GM21515 (cell line): ENCODE results near the gene PATE2.

Experiments
- ATAC-seq: cut with Tn5 transposase; IDR thresholded peaks from one replicate; pipeline ENCODE4 v1.9.1; 2021; ENCODE audit not compliant: unreplicated experiment

The PATE2 gene

DNA sequence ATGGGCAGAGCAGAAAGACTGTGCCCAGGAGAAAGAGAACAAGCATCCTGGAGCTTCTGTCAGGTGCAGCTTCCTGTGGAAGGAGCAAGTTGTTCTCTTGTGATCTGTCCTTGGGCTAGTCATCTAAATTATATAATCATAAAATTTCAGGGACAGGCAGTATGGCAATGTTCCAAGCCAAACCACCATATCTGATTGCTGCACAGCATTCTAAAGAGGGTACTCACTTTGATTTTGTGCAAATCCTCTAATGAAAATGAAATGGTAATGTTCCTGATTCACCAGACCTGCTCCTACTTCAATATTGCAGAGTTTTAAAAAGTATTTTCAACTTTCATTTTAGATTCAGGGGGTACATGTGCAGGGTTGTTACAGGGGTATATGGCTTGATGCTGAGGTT lies at the start of gene PATE2:
TSS of gene PATE2 (minus strand) at position 101 of the 400 bp plus-strand sequence. CDS start at position 46, 55 bp downstream.
- ATAC-seq: no peak

DNA sequence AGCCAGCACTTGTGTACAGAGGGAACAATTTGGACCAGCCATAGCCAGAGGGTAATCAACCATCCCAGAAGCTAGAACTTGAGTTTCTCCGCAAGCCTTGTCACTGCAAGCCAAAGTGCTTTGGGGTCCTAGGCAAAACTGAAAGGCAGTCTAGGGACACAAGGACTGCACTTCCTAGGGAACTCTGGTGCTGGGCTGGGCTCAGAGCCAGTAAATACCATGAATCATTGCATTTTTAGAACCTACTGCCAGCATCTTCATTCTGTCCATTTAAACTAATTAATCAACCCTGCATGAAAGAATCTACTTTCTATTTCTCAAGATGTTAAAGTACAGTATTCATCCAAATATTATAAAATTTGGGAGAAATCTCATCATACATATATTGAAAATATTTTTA lies 29.3 kb upstream of the PATE2 start:
- ATAC-seq: no peak

DNA sequence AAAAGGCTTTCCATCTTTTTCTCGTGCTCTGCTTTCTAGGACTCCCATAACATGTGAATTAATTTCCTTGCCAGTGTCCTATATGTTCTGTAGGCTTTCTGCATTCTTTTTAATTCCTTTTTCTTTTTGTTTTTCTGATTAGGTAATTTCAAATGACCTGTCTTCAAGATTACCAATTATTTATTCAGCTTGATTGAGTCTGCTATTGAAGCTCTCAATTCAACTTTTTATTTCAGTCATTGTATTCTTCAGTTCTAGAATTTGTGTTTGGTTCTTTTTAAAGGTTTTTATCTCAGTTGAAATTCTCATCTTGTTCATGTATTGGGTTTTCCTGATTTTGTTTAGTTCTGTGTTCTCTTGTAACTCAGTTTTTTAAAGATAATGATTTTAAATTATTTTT lies 23.8 kb upstream of the PATE2 start:
- no peak for ATAC-seq

DNA sequence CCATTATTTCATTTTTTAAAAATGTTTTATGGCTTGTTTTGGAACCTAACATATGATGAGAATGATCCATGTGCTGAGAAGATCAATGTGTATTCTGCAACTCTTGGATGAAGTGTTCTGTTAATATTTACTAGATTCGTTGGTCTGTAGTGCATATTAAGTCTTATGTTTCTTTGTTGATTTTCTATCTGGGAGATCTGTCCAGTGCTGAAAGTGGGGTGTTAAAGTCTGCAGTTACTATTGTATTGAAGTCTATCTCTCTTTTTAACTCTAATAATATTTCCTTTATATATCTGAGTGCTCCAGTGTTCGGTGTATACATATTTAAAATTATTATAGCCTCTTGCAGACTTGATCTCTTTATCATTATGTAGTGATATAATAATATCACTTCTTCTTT lies 21.2 kb upstream of the PATE2 start:
- no peak for ATAC-seq

DNA sequence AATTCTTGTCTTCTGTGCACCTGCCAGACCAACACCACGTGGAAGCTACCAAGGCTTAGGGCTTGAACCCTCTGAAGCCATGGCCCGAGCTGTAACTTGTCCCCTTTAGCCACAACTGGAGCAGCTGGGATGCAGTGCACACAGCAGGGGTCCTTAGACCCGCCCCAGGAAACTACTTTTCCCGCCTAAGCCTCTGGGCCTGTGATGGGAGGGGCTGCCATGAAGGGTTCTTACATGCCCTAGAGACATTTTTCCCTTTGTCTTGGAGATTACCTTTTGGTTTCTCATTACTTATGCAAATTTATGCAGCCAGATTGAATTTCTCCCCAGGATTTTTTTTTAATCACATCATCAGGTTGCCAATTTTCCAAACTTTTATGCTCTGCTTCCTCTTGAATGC lies 19.0 kb upstream of the PATE2 start:
- ATAC-seq: no peak

DNA sequence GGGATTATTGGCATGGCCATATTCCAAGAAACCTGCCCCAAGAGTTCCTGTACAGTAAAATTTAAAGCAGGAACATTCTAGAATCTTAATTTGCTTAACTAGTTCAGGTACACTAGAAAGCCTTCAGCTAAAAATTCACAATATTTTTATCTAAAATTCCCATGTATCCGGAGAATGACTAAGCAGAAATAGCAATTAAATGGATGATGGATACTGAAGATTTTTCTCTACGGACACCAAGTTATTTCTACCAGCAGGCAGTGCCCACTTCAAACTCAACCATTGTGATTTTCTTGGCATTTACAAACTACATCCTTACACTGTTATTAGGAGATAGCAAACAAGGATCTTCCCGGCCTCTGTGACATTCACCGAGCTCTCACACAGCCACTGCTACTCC lies 12.2 kb upstream of the PATE2 start:
- no peak for ATAC-seq

DNA sequence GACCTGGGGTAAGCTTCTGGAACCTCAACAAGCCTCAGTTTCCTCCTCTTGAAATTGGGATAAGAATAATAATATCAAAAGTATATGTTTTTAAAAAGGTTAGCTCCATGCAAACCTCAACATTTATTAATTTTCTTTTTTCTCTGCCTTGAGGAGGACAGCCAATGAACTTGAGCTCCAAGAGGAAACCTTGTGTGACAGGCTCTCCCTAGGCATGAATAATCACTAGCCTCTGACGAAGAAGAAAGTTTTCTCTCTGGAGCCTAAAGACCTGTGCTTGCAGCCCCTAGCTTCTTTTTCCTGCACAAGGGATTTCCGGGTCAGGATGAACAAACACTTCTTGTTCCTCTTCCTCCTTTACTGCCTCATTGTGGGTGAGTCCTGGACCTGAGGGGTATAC lies 9.2 kb upstream of the PATE2 start, which contains the start of gene PATE3:
TSS of gene PATE3 (plus strand) at position 301 of the 400 bp plus-strand sequence. CDS start at position 326, 25 bp downstream.
- no peak for ATAC-seq

DNA sequence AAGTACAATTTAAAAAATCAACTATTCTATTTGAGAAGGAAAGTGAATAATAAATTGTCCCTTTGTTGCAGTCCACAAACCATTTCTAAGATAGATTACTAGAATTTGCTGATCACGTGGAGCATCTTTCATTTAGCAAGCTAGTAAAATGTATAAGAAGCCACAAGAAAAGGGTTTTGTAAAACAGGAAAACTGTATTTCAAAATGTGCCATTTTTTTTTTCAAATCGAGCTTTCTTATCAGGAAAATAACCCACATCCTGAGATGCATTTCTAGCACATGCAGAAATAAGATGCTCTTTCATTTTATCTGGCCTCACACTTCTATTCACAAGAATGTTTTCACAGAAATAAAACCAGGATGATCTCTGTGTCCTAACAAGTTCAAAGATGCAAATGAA lies 6.0 kb upstream of the PATE2 start:
- ATAC-seq: no peak

DNA sequence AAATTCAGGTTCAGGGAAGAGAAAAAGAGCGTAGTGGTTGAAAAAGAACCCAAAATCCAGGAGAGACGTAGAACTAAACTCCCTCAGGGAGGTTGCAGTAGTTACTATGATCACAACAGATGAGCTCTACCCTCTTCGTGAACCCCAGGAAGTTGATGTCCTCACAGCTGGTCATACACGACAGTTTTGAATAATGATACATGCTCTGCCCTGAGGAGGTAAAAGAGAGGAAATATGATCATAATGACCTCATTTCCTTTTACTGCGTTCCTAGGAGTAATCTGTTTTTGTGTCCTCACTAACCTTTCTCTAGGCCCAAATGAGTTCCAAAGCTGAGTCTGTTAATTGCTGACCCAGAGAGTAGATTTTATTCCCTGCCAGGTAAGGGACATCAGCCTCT lies 1.3 kb downstream of the PATE2 start:
- no peak for ATAC-seq

DNA sequence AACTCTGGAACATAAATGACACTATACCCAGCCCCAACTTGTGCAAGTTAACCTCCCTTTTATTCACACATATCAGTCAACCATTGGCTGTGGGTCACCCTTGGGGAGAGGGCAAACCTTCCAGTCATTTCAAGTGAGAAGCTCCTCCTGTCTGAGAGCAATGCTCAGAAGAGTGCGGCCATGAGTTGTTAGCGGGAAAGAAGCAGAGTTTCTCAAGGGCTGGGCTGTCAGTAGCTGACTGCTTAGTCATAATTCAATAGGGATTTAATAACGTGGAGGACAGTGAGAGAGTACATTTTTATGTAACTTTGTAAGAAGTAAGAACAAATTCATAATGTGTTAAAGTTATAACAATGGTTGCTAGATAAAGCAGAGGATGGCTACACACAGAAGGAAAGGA lies 5.1 kb downstream of the PATE2 start:
- no peak for ATAC-seq

DNA sequence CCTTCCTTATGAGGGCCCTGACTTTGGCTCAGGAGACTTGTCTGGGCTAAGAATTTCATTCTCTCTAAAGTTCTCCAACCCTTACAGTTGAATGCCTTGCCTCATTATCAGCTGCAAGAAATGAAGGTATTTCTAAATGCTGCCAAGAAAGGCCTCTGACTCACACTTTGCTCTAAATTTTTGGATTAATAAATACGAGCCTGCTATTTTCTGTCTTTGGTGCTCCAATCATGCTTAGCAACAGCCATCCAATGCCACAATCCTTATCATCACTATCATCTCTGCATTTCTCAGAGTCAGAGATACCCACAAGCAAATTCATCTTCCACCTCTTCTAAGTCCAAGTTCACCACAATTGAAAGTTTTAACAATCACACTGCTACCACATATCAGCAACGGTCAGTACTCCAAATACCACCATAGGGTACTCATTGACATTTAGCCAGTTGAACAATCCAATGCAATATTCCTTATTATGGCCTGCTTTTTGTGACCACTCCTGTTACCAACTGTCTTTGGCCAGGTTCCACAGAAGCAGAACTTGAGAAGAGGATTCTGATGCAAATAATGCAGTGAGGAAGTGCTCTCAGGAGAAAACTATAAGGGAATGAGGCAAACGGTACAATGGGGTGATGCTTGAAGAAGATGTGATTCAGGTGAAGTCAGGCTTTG lies 5.7 kb downstream of the PATE2 start:
- no peak for ATAC-seq

DNA sequence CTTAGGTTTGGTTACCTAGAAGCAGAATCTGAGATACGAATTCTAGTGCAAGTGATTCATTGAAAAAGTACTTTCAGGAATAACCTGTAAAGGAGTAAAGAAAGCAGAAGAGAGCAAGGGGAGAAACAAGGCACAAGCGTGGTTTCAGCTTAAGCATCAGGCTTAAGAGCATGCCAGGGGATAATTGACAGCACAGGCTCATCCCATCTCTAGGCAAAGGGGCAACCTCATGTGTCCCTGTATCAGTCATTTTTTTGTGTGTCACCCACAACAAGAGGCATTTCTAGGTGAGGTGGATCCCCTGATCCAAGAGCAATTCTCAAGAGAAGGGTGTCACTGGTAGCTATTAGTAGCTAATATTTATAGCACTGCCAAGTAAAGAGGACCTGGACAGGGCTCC lies 8.0 kb downstream of the PATE2 start:
- ATAC-seq: no peak

DNA sequence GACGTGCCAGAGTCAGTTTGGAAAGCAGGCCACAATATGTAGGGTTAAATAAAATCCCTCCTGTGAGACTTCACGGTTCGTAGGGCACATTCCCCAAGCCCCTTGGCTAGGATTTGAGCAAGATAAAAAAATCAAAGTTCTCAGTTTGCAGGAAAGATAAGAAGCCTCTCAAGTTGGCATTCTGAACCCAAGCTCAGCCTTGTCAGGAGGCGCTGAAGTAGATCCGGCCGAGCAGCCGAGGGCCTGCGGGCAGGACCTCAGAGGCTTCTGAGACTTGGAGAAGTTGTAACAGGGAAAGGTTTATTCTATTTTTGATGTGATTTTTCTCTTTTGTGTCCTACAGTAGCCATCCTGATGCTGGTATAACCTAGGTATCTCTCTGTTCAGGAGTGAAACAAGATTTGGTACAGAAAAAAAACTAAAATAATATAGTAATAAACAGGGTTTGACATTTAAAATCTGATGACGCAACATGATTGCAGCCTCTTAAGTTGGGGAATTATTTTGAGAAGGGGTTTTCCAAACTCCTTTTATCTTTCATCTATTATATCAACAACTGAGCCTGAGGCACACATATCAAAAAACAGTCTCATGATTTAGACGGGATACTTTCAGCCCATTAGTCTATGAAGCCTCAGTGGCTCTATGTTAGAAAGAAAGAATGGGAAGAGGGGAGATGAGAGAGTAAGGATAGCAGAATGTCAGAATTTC lies 10.1 kb downstream of the PATE2 start:
- no peak for ATAC-seq

DNA sequence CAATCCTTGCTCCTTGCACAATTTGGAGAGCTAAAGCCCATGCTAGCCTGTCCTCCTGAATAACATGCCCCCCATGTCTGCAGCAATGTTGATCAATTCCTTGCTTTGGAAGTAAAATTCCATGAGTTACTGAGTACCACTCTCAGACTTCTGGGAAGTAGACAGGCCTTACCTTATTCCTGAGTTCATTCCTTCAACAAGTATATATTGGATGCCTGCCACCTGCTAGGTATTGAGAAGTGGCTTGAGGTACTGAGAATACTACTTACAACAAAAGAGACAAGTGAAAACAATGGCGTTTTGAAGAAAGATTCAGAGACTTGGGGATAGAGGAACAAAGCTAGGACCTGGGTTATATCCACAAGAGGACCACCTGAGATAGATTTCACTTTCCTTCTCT lies 12.4 kb downstream of the PATE2 start:
- ATAC-seq: no peak

DNA sequence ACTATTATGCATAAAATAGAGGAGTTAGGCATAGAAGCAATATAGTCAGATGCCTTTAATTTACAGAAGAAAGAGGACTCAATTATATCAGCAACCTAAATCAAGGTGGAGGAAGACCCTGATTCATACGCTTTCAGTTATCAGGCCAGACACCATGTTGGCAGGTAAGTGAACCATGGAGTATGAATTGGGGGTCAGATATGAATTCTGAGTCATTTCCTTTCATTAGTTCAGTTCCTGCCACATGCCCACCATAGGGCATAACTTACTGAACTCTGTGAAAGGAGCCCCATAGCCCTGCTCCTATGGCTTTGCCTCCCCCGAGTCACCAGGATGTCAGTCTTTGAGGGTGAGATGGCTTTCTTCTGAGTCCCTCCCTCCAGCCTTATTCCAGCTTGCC lies 15.1 kb downstream of the PATE2 start:
- no peak for ATAC-seq

DNA sequence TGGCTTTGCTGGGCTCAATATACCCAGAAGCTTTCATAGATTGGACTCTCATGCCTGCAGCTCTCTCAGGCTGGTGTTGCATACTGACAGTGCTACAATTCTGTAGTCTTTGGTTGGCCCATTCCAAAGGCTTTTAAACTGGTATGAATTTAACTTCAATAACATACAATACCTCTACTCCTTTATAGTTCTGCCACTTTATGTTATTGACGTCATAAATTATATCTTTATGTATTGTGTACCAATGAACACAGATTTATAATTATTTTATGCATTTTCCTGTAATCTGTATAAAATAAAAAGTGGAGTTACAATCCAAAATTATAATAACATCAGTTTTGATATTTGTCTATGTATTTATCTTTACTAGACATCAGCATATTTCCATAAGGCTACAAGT lies 16.2 kb downstream of the PATE2 start:
- ATAC-seq: no peak

DNA sequence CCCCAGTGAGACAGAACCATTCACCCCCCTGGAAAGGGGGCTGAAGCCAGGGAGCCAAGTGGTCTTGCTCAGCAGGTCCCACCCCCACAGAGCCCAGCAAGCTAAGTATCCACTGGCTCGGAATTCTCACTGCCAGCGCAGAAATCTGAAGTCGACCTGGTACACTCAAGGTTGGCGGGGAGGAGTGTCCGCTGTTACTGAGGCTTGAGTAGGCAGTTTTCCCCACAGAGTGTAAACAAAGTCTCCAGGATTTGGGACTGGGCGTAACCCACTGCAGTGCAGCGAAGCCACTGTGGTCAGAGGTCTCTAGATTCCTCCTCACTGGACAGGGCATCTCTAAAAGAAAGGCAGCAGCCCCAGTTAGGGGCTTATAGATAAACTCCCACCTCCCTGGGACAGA lies 22.6 kb downstream of the PATE2 start:
- no peak for ATAC-seq

DNA sequence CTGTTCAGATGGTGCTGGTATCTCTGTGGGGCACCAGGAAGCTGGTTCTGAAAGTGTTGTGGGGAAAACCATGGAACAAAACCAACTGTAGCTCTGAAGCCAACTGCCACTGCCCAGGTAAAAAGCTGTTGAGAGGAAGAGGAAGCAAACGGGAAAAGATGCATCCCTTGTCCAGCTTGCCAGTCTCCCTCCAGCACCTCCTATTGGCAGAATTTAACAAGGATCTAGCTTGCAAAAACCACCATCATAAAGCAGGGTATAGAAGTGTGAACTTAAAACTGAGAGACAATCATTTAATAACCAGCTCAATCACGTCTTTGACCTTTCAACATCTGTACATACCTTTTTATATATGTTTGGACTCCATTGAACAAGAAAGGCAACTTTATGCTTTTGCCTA lies 28.0 kb downstream of the PATE2 start:
- no peak for ATAC-seq

DNA sequence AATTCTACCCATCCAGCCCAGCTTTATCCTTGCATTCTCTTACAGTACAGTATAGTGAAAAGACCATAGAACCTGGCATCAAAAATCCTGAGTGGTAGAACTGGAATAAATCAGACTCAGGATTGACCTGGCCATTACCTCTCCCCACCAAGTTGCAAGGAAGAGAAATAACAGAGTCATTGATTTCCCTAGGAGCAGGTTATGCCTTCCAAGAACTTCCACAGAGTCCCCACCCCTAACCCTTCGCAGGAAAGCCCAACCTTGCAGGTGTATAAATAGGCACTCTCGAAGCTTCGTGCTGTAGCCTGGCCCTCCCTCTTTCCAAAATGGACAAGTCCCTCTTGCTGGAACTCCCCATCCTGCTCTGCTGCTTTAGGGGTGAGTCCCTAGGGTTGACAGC lies 32.6 kb downstream of the PATE2 start, which contains the start of gene PATE1:
TSS of gene PATE1 (plus strand) at position 301 of the 400 bp plus-strand sequence. CDS start at position 327, 26 bp downstream.
- no peak for ATAC-seq

DNA sequence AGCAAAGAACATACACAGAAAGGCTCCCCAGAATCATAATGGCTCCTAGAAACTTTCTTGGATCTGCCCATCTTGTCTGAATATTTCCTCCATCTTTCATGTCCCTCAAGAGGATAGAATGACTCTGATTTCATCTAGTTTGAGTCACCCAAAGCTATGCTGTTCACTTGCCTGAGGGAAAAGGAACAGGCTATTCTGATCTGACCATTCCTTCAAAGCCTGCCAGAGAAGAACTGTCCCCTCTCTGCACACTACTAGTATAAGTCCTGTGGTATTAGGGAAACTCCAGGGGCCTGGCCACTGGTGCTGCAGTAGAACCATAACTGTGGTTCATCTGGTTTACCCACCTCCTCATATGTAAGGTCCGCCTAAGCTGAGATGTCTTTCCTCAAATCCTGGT lies 34.9 kb downstream of the PATE2 start:
- ATAC-seq: no peak

DNA sequence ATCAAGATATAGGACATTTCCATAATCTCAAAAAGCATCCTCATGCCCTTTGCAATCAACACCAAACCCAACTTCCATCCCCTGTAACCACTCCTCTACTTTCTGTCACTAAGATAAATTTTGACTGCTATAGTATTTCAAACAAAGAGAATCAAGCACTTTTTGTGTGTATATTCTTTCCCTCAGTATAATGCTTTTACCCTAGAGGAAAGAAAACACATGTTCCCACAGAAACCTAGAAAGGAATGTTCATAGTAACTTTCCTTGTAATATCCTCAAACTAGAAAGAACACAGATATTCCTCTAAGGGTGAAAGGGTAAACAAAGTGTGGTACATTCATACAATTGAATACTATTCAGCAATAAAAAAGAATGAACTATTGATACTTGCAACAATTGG lies 38.0 kb downstream of the PATE2 start:
- no peak for ATAC-seq

DNA sequence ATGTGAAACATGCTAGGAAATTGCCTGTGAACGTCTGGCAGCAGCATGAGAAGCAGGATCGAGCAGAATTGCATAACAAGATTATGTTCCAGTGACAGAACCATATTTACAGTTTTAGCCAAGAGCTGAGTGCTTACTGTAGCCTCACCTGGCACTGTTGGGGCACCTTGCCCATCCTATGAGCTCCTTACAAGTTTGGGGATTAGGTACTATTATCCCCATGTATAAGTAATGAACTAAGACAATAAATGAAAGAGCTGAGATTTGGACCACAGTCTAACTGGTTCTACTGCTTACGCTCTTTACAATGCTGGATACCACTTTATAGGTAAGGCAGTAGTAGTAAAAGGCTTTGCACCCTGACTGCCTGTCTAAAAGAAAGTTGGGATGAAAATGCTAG lies 49.7 kb downstream of the PATE2 start:
- no peak for ATAC-seq
